Esophagus squamous epithelium (tissue), 4 donors: Measurements from ENCODE around the gene ITGB6.

Experiments
- POLR2A ChIP-seq, 4 donors: fragments of 450-650 bp; IDR thresholded peaks; one replicate each; pipeline ENCODE4 v1.6.1; 2017; ENCODE audit warnings: antibody characterized with exemption in 4 of 4, mild to moderate bottlenecking in 4 of 4, moderate library complexity in 3 of 4
- TF ChIP-seq, protein P1 (sequence below), 6 experiments: fragments of 450-650 bp in 4 of 6; fragments of 200-600 bp in 2 of 6; sonication (generic) in 2 of 6; IDR thresholded peaks; one replicate each; pipeline ENCODE4 v1.5.1; 2016 to 2019; ENCODE audit warnings: antibody characterized with exemption in 6 of 6, mild to moderate bottlenecking in 4 of 6, moderate library complexity in 4 of 6

DNA sequence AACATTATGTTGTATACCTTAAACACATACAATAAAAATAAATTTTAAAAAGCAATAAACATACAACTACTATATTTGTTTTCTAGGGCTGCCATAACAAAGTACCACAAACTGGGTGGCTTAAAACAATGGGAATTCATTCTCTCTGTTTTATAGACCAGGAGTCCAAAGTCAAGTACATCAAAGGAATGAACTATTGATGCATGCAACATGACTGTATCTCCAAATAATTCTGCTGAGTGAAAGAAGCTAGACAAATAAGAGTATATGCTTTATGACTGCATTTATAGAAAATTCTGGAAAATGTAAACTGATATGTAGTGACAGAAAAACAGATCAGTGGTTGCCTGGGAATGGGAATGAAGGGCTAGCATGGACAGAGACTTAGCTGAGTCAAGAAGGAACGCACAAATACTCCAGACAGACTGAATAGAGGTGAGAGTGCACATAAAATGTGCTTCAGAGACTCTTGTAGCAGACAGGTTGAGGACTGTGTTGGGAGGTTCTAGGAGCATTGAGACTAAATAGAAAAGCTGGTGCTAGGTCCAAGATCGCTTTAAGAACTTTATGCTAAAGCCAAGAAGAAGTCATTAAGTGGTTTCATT is 126.7 kb downstream of the ITGB6 start:
- TF ChIP-seq, protein P1, sequence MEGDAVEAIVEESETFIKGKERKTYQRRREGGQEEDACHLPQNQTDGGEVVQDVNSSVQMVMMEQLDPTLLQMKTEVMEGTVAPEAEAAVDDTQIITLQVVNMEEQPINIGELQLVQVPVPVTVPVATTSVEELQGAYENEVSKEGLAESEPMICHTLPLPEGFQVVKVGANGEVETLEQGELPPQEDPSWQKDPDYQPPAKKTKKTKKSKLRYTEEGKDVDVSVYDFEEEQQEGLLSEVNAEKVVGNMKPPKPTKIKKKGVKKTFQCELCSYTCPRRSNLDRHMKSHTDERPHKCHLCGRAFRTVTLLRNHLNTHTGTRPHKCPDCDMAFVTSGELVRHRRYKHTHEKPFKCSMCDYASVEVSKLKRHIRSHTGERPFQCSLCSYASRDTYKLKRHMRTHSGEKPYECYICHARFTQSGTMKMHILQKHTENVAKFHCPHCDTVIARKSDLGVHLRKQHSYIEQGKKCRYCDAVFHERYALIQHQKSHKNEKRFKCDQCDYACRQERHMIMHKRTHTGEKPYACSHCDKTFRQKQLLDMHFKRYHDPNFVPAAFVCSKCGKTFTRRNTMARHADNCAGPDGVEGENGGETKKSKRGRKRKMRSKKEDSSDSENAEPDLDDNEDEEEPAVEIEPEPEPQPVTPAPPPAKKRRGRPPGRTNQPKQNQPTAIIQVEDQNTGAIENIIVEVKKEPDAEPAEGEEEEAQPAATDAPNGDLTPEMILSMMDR (IDR thresholded peaks at IDR 0.05) = no peak
- no peak for TF ChIP-seq POLR2A (IDR thresholded peaks at IDR 0.05)
